Stimulated activated CD8-positive, alpha-beta memory T cell treated with anti-CD3 and anti-CD28 coated beads, Interleukin-4, amount 100 ng/mL, for 48 hours (primary cell): ENCODE results near the gene MPRIP.

Experiments used
- DNase-seq: peaks from one replicate; pipeline ENCODE4 v3.0.0-alpha.2; 2020

Gene MPRIP

DNA sequence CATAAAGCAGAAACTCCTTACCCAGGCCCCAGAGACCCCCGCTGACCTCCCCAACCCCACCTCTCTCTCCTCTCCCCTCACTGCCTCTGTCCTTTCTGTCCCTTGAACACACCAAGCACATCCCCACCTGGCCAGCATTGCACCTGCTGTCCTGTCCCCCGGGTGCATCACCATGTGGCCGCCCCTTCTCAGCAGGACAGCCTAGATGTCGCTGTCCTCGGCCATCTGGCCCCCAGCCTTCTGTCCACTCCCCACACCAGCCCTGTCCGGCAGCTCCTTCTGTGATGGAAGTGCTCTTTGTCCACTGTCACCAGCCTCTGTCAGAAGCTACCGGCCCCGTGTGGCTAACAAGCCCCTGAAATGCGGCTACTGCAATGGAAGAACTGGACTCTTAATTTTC lies 12.3 kb upstream of the MPRIP start:
- DNase-seq, result no peak

DNA sequence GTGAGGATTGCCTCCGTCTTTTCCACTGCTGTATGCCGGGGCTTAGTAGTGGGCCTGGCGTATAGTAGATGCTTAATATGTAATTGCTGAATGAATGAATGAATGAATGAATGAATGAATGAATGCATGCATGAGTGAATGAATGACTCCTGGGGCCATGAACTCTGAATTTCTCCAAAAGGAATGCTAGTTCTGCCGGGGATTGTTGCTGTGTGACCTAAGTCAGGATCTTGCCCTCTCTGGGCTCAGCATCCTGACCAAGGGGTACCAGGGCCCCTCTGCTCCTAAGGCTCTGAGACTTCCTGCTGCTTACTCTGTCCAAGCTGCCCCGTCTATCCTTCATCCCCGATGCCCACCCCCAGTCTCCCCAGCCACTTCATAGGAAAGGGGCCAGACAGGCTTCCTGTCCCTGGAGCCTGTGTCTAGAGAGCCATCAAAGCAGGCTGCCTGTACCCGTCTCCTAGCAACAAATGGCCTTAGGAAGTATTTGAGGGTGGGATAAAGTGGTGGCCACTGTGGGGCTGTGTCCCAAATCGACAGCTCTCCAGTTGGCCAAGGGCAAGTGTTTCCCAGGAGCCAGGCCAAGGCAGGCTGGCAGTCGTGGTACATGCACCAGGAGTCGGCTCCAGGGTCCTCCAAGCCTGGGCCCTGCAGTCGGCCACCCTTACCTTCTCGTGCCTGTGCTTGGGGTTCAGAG lies 11.6 kb upstream of the MPRIP start:
- DNase-seq, result no peak

DNA sequence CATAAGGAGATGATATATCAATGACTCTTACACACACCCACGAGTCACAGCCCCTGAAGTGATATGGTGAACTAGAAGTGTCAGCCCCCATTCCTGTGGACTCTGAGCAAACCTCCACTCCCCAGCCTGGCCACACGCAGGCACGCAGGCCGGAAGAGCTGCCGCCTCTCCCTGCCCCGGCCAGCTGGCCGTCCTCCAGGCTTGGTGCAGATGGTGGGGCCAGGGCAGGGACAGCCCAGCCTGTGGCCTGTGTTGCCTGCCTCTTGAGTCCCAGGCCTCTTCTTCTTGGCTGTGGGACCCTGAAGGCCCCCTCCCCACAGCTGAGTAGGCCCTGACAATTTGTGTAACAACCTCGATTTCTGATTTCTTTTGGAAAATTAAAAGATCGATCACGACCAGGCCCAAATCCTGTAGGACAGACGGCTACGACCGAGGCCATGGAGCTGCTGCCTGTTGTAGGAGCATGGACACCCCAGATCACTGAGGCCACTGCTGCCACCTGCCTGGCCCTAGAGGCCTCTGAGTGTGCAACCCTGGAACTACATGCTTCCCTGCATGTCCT lies 10.0 kb upstream of the MPRIP start:
- no peak for DNase-seq

DNA sequence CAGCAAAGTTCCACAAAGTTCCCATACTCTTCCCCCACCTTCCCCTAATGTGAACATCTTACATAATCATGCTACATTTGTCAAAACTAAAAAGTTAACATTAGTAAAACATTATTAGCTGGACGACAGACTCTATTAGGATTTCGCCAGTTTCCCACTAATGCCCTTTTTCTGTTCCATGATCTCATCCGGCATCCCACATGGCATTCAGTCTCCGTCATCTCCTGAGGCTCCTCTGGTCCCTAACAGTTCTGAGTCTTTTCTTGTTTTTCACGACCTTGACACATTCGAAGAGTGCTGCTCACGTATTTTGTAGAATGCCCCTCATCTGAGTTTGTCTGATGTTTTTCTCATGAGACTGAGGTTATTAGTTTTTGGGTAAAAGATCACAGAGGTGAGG lies 8.8 kb upstream of the MPRIP start:
- DNase-seq, result no peak

DNA sequence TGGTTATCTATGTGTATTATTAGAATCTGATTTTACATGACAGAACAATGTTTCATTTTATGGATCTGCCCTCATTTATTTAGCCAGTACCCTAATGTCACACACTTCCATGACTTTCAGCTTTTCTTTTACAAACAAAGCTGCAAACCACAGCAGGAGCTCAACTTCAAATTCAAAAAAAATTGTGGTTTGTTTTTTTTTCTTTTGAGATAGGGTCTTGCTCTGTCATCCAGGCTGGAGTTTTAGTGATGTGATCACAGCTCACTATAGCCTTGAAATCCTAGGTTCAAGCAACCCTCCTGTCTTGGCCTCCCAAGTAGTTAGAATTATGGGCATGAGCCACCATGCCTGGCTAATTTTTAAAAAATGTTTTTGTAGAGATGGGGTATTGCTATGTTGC lies 8.2 kb upstream of the MPRIP start:
- no peak for DNase-seq

DNA sequence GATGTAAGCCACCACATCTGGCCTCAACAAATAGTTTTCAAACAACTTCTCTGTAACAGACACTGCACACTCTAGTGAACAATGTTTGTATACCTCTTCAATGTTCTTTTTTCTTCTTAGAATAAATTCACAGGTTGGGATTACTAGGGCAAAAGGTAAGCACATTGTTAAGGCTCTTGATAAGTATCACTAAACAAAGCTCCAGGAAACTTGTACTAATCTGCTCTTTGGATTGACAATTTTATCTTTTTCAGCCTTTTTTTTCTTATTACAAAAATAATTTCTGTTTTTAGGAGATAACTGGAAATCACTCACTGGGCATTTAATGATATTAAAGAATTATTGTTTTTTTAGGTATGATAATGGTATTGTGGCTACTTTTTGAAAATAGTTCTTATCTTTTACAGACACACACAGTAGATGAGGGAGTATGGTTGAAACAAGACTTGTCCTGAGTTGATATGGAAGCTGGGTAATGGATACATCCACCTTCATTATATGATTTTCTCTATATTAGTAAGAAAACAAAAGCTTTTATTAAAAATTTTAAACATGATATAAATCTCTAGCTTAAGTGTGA lies 7.7 kb upstream of the MPRIP start:
- no peak for DNase-seq

DNA sequence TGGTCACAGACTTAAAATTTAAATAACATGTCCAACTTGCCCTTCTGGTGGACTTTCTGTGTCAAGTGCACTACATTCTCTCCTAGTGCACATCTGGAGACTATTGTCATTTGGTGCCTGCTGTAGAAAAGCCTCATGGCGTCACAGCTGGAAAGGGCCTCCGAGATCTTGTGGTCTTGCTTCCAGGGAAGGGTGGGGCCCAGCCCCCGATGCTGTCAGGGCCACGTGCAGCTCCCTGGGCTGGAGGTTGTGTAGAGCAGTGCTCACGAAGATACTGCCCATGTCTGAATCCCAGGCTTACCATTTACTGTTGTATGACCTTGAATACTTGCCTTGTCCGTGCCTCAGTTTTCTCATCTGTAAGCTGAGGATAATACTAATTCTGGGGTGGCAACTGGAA lies 6.8 kb upstream of the MPRIP start:
- no peak for DNase-seq

DNA sequence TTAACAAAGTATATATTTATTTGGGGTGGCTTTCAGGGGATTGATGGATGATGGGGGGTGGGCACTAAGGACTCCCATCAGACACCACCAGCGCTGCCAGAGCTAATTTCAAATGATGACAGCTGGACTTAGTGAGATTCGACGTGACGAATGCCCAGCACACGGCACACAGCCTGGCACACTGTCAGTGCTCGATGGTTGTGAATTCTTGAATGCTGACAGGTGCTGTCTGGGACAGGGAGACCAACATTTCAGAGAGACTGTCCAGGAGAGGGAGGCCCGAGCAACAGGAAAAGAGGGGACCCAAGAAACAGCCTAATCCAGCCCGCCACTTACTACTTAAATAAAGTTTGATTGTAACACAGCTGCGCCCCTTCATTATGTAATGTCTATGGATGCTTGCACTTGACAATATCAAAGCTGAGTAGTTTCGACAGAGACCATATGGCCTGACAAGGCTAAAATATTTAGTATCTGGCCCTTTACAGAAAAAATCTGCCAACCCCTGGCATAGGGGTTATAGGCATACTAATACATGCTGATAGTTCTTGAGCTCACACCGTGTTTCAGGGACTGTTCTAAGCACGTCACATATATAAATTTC lies 6.2 kb upstream of the MPRIP start:
- DNase-seq, result no peak

DNA sequence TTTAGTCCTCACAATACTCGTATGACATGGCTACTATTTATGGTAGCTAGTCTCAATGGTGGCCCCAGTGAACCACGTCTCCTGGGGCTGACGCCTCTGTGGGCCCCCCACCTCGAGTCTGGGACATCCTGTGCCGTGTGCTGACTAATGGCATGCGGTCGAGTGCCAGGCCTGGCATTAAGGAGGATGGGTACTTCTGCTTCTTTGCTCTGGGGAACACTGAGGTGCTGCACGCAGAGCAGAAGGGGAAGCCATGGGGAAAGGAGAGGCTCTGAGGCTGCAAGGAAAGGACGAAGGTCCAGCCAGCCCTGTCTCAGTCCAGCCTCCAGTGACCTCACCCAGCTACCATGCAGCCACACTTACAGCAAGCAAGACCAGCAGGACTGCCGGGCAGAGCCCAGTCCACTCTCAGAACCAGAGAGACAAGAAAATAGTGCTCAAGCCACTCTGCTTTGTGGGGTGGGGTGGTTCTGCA lies 5.7 kb upstream of the MPRIP start:
- DNase-seq, result no peak

DNA sequence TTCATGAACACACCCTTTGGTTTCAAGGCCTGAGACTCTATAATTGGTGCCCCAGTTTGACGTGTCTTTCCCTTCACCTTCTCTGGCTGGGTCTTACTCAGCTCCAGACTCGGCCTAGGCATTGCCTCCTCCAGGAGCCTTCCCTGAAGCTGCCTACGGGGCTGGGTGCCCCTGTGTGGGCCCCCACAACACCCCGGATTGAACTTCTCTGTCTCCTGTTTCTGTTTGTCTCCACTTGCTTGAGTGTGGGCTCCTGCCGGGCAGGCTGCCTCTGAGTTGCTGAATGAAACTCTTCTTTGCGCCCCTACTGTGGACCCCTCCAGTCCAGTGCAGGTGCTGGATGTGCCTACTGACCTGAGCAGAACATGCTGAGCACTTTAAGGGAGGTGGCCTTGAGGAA lies 2.3 kb upstream of the MPRIP start:
- DNase-seq, result no peak

DNA sequence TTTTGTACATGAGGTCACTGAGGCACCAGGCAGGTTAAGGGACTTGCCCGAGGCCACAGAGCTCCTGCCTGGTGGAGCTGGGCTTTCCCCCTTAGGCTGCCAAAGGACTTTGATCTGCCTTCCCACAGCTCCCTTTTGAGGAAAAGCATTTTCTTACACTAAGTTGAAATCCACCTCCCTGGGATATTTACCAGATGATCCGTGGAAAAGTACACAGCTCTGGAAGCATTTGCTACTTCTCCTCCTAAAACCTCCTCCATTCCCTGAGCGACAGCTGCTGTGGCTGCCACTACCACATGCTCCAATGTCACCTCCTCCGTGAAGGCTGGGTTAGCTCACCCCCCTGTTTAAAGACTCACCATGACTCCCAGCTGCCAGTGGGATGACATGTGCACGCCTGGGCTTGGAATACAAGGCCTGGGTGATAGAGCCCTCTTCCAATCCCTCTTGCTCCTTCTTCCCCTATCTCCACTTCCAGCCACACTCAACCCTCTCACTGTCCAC lies 1.2 kb upstream of the MPRIP start:
- DNase-seq, result no peak

DNA sequence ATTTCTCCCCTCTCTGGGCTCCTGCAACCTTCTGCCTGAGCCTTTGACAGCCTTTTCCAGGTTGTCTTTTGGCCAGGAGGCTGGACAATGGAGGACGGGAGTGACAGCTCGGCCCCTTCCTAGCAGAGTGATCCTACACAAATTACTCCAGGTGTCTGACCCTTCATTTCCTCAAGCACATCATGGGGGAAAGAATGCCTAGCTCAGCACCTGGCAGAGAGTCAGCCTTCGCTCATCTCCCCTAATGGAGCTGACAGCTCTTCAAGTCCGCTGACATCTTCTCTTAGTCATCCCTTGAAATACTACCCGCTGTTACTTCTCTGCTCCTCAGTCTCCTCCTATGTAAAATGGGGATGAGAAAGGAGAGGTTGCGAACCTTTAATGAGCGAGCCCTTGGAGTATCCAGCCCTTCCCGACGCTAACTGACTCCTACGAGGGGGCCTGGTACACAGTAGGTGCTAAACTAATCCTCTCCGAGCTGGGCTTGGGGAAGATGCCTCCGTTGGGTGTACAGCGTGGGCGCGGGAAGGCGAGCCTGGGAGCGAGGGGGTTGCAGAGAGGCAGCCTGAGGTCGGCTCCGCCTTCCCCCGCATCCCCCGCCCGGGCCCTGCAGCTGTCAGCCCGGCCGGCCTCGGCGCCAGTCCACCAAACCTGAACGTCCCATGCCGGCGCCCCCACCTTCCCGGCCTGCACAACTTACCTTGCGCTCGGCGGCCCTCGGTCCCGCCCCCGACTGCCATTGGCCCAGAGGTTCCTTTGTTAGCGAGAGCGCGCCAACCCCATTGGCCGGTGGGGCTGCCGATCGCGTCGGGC lies 480 bp upstream of the MPRIP start:
- peak; percentile 97 for DNase-seq

DNA sequence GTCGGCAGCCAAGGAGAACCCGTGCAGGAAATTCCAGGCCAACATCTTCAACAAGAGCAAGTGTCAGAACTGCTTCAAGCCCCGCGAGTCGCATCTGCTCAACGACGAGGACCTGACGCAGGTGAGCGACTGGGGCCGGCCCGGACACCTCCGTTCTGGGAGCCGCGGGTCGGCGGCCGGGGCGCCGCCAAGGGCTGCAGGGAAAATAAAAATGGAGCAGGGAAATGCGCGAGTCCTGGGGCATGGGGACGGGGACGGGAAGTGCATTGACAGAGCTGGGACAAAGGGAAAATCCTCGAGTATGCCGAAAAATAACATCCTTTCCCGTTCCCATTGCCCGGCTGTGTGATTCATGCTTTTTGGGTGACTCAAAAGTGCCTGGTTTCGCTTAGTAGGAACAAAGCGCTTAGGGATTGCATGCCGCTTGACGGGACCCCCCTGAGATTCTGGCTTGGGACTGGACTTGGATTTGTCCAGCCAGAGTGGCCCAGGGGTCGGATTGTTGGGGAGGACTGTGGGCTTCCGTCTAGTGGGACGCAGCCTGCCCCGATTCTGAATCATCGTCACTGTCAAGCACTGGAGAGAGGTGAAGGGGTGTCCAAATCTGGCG lies 699 bp downstream of the MPRIP start:
- peak; percentile 45 for DNase-seq

DNA sequence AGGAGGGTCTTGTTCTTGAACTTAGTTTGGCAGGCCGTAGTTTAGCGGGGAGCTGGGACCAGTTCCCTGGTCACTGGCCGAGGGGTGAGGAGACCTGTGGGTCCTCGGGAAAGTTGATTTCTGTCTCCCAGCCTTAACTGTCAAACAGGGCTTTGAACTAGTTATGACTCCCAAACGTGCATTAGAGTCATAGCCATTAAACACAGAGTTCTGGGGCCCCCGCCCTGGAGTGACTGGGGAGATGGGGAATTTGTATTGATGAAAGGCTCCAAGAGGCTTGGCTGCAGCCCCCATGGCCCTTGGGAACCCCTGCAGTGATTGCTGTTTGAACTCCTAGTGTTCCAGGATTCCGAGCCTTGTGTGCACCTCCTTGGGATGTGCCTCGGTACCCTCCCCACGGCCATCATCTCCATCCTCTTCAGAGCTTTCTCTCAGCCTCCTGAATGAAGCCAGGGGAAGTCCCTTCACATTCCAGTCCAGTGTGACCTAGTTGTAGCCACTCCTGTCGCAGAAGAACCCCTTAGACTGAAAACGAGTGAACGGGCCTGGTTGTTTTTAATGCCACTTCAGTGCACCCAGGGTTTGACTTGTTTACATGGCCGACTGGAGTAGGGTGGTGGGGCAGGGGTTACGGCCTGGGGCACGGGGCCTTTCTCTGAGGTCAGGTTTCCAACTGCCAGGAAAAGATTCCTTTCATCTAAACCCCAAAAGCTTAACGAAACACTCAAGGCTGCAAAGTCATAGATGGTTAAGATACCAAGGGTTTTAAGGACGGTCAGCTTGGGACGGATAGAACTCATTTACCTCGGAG lies 1.4 kb downstream of the MPRIP start:
- DNase-seq, result no peak

DNA sequence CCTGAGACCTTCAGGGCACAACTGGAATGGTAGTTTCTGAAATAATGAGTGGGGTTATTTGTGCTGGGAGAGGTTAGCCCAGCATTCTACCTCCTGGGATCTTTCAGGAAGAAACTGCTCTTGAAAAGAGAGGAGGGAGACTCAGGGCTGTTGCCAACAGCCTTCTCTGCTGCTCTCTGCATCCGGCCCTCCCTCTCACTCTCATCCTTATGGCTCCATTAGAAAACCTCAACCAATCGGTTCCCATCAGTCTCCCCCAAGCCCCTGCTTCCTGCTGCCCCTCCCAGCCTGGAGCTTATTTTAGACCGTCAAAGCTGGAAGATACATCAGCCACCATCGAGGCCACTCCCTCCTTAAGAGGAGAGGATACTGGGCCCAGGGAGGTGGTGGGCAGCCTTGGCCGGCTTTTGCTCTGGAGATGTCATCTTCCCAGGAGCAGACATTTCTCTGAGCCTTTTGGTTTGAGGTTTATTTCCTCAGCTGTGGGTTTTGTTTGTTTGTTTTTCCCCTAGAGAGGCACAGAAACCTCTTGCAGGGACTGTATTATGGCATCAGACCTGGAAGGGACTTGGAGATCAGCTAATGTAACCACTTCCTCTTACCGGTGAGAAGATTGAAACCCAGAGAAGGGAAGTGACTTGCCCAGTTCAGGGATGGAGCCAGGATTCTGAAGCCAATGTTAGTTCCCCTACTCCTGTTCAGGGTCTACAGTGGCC lies 2.7 kb downstream of the MPRIP start:
- DNase-seq, result no peak

DNA sequence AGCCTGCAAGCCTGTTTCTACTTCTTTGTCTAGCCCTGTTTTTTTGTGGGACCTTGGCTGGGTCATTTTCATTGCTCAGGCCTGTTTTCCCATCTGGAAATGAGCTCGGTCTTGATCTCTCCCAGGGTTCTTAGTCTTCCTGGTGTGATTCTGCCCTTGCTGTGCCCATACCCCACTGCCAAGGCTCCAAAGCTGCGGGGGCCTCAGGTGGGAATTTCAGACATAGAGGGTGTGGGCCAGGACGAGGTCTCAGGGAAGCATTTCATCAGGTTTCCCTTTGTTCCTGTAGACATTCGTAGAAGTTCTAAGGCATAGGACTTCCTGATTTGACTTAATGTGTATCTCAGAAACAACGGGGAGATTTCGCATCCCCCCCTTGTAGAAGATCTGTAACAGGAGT lies 5.8 kb downstream of the MPRIP start:
- DNase-seq, result no peak

DNA sequence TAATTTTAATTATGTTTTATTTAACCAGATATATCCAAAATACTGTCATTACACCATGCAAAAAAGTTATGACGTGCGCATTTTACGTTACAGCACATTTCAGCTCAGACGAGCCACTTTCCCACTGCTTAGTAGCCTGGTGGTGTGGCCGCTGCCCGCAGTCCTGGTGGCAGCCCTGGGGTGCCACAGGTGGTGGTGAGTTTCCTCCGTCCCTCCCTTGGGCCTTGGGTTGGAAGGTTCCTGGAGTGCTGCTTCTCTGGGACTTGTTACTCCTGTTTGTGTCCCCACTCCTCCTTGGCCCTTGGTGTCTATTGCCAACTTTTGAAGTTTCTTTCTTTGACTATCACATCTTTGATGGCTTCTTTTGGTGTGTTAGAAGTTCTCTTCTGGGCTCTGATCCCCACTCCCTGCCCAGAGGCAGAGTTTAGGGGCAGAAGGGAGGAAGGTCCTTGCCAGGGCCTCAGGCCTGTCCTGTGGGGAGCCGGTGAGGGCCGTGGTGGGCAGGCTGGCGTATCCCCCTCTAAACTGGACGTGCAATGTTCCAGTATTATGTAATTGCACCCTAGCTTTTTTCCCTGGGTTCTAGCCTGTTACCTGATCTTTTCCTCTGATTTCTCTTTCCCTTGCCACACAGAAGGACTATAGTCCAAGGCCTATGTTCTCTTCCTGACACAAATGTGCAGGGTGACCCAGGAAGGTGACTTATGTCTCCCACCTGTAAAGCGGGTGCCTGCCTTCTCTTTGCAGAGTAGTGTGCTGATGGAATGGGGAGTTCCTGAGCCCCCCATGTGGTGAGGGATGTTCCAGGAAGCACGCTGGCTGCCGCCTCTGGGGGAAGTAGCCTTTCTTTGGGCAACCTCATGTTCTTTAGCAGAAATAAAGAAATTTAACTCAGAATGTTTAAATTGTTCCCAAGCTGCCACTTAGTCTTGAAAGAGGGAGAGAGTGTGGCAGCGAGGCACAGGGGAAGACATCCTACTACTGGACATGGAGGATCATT lies 8.4 kb downstream of the MPRIP start:
- no peak for DNase-seq

DNA sequence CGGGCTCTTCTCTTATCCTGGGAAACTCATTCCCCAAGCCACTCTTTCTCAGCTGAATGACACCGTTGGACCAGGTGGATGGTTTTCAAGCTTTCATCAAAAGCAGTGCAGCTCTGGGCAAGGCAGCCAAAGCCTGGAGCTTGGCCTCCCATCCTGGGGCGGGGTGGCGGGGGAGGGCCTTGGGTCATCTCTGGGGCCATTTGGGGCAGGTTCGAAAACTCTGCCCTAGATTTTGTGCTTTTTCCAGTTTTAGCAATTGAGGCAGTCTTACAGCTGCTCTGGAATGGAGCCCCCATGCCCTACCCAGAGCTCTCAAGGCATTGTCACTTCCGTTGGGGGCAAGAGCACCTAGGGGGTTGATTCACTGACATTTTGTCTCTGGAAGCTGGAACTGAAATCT lies 9.1 kb downstream of the MPRIP start:
- no peak for DNase-seq

DNA sequence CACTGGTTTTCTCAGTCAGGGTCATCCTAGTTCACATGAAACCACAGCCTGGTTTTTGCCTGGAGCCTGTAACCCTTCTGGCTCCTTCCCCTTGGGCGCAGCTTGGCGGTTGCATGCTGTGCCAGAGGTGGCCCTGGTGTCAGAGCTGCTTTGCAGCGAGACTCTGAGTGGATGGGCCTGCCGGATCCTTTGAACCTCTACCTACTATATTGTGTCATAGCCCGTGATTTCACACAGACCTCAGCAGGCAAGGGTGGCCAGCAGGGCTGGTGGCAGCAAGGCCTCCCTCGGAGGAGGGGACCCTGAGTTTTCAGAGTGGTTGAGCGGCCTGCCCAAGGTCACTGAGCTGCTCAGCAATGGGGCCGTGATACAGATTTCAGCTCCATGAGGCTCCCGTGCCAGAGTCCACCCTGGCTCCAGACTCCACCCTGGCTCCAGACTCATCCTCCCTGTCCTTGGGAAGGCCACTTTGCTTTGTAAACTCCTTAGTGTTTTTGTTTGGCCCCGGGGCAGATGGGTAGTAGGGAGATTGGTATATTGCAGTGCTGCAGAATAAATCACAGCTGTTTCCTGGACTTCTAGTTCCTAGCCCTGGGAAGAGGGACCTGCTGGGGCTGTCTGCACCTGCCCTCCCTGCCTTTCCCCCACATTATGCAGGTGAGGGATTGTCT lies 9.7 kb downstream of the MPRIP start:
- no peak for DNase-seq
